Duodenal mucosa (tissue), 2 donors: ENCODE results near the gene RITA1.
"Not testable (repeated sequence)": the region's sequence is repeated elsewhere in the genome, so short reads cannot be mapped to it uniquely, and the experiment has no call there.

Source experiments
- H3K27ac ChIP-seq: one replicate; pipeline ENCODE4 v1.7.0; 2013; ENCODE audit warnings: low read depth, low read length
- H3K27me3 ChIP-seq, 2 donors: one replicate each; pipeline ENCODE4 v1.7.0; 2013; ENCODE audit warnings: low read length in 2 of 2, control low read depth in 1 of 2; ENCODE audit not compliant: insufficient read depth in 2 of 2, control insufficient read depth in 1 of 2
- H3K36me3 ChIP-seq, 2 donors: one replicate each; pipeline ENCODE4 v1.7.0; 2013; ENCODE audit warnings: low read length in 2 of 2, control low read depth in 1 of 2; ENCODE audit not compliant: insufficient read depth in 2 of 2, control insufficient read depth in 1 of 2
- H3K4me1 ChIP-seq, 2 donors: one replicate each; pipeline ENCODE4 v1.7.0; 2013; ENCODE audit warnings: low read length in 2 of 2, control low read depth in 1 of 2; ENCODE audit not compliant: insufficient read depth in 2 of 2, control insufficient read depth in 1 of 2
- H3K4me3 ChIP-seq, 2 donors: one replicate each; pipeline ENCODE4 v1.7.0; 2013; ENCODE audit warnings: low read length in 2 of 2, low read depth in 1 of 2
- H3K9ac ChIP-seq, 2 donors: one replicate each; pipeline ENCODE4 v1.7.0; 2013; ENCODE audit warnings: low read length in 2 of 2, low read depth in 1 of 2
- H3K9me3 ChIP-seq, 2 donors: one replicate each; pipeline ENCODE4 v1.7.0; 2013; ENCODE audit warnings: low read length in 2 of 2, control low read depth in 1 of 2; ENCODE audit not compliant: control insufficient read depth in 1 of 2

The RITA1 gene

GRCh38 chr12:113201187-113202177 lies 16.0 kb downstream of the RITA1 start:
- no peak overlapping the region for H3K27ac ChIP-seq
- H3K9me3 ChIP-seq, result no peaks in the 10 kb centered on the region
- H3K4me1 ChIP-seq, result peaks cover 0 to 6% of the 10 kb centered on the region in 2 donors
- no peaks in the 10 kb centered on the region for H3K36me3 ChIP-seq
- H3K4me3 ChIP-seq, result no peak overlapping the region
- H3K9ac ChIP-seq, result no peak overlapping the region
- no peaks in the 10 kb centered on the region for H3K27me3 ChIP-seq

GRCh38 chr12:113202300-113203075 lies 17.0 kb downstream of the RITA1 start:
- H3K36me3 ChIP-seq, result no peaks in the 10 kb centered on the region
- peaks cover under 1 to 7% of the 10 kb centered on the region in 2 donors for H3K4me1 ChIP-seq
- H3K9me3 ChIP-seq, result no peaks in the 10 kb centered on the region
- no peak overlapping the region for H3K27ac ChIP-seq
- H3K27me3 ChIP-seq, result no peaks in the 10 kb centered on the region
- no peak overlapping the region for H3K4me3 ChIP-seq
- no peak overlapping the region for H3K9ac ChIP-seq

- Histone ChIP-seq H3K4me3 (no peak overlapping the region), H3K9me3 (no peaks in the 10 kb centered on the region), H3K4me1 (peaks cover 16 to 22% of the 10 kb centered on the region in 2 donors), H3K36me3 (no peaks in the 10 kb centered on the region), H3K27me3 (no peaks in the 10 kb centered on the region), H3K27ac (no peak overlapping the region), H3K9ac (no peak overlapping the region)
These were observed 18.6 kb downstream of the RITA1 start for GRCh38 chr12:113203852-113204760.

- Histone ChIP-seq H3K9me3 (no peaks in the 10 kb centered on the region), H3K27me3 (no peaks in the 10 kb centered on the region), H3K4me3 (no peak overlapping the region), H3K27ac (no peak overlapping the region), H3K36me3 (no peaks in the 10 kb centered on the region), H3K4me1 (peaks cover 17 to 29% of the 10 kb centered on the region in 2 donors), H3K9ac (no peak overlapping the region)
These were observed 19.3 kb downstream of the RITA1 start for GRCh38 chr12:113204804-113205203.

- not testable (repeated sequence) for H3K36me3 ChIP-seq, H3K4me3 ChIP-seq, H3K27ac ChIP-seq, H3K27me3 ChIP-seq, H3K9me3 ChIP-seq, H3K9ac ChIP-seq
- H3K4me1 ChIP-seq, result peaks cover 17 to 29% of the 10 kb centered on the region in 2 donors
These were observed 21.3 kb downstream of the RITA1 start for GRCh38 chr12:113206802-113207201.

- Histone ChIP-seq H3K4me1 (peaks cover 17 to 29% of the 10 kb centered on the region in 2 donors), H3K36me3 (no peaks in the 10 kb centered on the region), H3K9ac (no peak overlapping the region), H3K27ac (no peak overlapping the region), H3K9me3 (no peaks in the 10 kb centered on the region), H3K4me3 (no peak overlapping the region), H3K27me3 (no peaks in the 10 kb centered on the region)
These were observed 22.1 kb downstream of the RITA1 start for GRCh38 chr12:113207613-113208040.

GRCh38 chr12:113208041-113208934 lies 22.8 kb downstream of the RITA1 start:
- Histone ChIP-seq H3K27me3 (no peaks in the 10 kb centered on the region), H3K27ac (no peak overlapping the region), H3K9me3 (no peaks in the 10 kb centered on the region), H3K4me1 (peaks cover 17 to 29% of the 10 kb centered on the region in 2 donors), H3K9ac (no peak overlapping the region), H3K4me3 (no peak overlapping the region), H3K36me3 (no peaks in the 10 kb centered on the region)

- Histone ChIP-seq H3K27me3 (no peaks in the 10 kb centered on the region), H3K9ac (no peak overlapping the region), H3K4me3 (no peak overlapping the region), H3K4me1 (peaks cover 17 to 27% of the 10 kb centered on the region in 2 donors), H3K36me3 (no peaks in the 10 kb centered on the region), H3K27ac (no peak overlapping the region), H3K9me3 (no peaks in the 10 kb centered on the region)
These were observed 25.6 kb downstream of the RITA1 start for GRCh38 chr12:113211160-113211559.

GRCh38 chr12:113214895-113215400 lies 29.4 kb downstream of the RITA1 start:
- no peaks in the 10 kb centered on the region for H3K9me3 ChIP-seq
- H3K27ac ChIP-seq, result no peak overlapping the region
- H3K36me3 ChIP-seq, result no peaks in the 10 kb centered on the region
- no peaks in the 10 kb centered on the region for H3K27me3 ChIP-seq
- H3K4me1 ChIP-seq, result peaks cover 0 to 4% of the 10 kb centered on the region in 2 donors
- no peak overlapping the region for H3K9ac ChIP-seq
- no peak overlapping the region for H3K4me3 ChIP-seq
